CD14-positive monocyte (primary cell): Measurements from ENCODE around the gene RABL6. TPM values are rescaled to one million over a fixed set of nuclear protein-coding genes. Genes with fewer than 3 reads are reported as not detected.

Source experiments
- DNase-seq, 3 donors: peaks; one replicate each; pipeline ENCODE4 v3.0.0-alpha.2; 2011 to 2022
- H2AFZ ChIP-seq: 2 replicates; pipeline ENCODE4 v1.6.0; 2012; ENCODE audit warnings: mild to moderate bottlenecking, low read depth, low read length, inconsistent platforms; ENCODE audit not compliant: insufficient read depth, poor library complexity, severe bottlenecking
- H3K27ac ChIP-seq, 2 donors: 1 replicate in 1 of 2; 2 replicates in 1 of 2; pipeline ENCODE4 v1.5.1; 2012 to 2013; ENCODE audit warnings: low read length in 2 of 2, control low read depth in 1 of 2, inconsistent platforms in 1 of 2, low read depth in 1 of 2, mild to moderate bottlenecking in 1 of 2
- H3K27me3 ChIP-seq, 2 donors: one replicate each; pipeline versions ENCODE4 v1.6.0 to v1.6.1; 2011 to 2013; ENCODE audit warnings: low read length in 2 of 2; ENCODE audit not compliant: control insufficient read depth in 2 of 2, insufficient read depth in 2 of 2
- H3K36me3 ChIP-seq, 2 donors: replicated peaks in 1 of 2; 1 replicate in 1 of 2; 2 replicates in 1 of 2; pipeline versions ENCODE4 v1.5.1 to v1.6.1; 2012 to 2013; ENCODE audit warnings: low read length in 2 of 2, control low read depth in 1 of 2, inconsistent platforms in 1 of 2, mild to moderate bottlenecking in 1 of 2; ENCODE audit not compliant: insufficient read depth in 2 of 2, control insufficient read depth in 1 of 2
- H3K4me1 ChIP-seq, 2 donors: 1 replicate in 1 of 2; 2 replicates in 1 of 2; pipeline versions ENCODE4 v1.5.1 to v1.6.1; 2012 to 2013; ENCODE audit warnings: low read length in 2 of 2, control low read depth in 1 of 2, inconsistent platforms in 1 of 2, mild to moderate bottlenecking in 1 of 2, moderate library complexity in 1 of 2; ENCODE audit not compliant: insufficient read depth in 2 of 2, control insufficient read depth in 1 of 2
- H3K4me2 ChIP-seq: replicated peaks from 2 replicates; pipeline ENCODE3; 2012; ENCODE audit warnings: low read length, moderate library complexity, mild to moderate bottlenecking; ENCODE audit not compliant: poor library complexity, severe bottlenecking; ENCODE audit errors: extremely low read depth
- H3K4me3 ChIP-seq, 3 experiments: fragments of 200-600 bp in 1 of 3; sonication (generic) in 1 of 3; replicated peaks in 1 of 3; 1 replicate in 2 of 3; 2 replicates in 1 of 3; pipeline ENCODE4 v1.5.1; 2011 to 2013; ENCODE audit warnings: low read length in 3 of 3, mild to moderate bottlenecking in 3 of 3, control low read depth in 2 of 3, low read depth in 2 of 3, inconsistent platforms in 1 of 3, moderate library complexity in 1 of 3
- H3K79me2 ChIP-seq: 2 replicates; pipeline ENCODE4 v1.6.0; 2012; ENCODE audit warnings: mild to moderate bottlenecking, control low read depth, inconsistent platforms, low read length, moderate library complexity; ENCODE audit not compliant: insufficient read depth
- H3K9ac ChIP-seq: 2 replicates; pipeline ENCODE4 v1.6.0; 2017; ENCODE audit warnings: low read length, mild to moderate bottlenecking; ENCODE audit not compliant: insufficient read depth, poor library complexity, severe bottlenecking
- H3K9me3 ChIP-seq, 2 donors: replicated peaks in 1 of 2; 1 replicate in 1 of 2; 2 replicates in 1 of 2; pipeline versions ENCODE4 v1.5.1 to v1.6.1; 2012 to 2013; ENCODE audit warnings: low read length in 2 of 2, control low read depth in 1 of 2; ENCODE audit not compliant: control insufficient read depth in 1 of 2, insufficient read depth in 1 of 2
- H4K20me1 ChIP-seq: 2 replicates; pipeline ENCODE4 v1.6.0; 2012; ENCODE audit warnings: mild to moderate bottlenecking, low read length, control low read depth, moderate library complexity; ENCODE audit not compliant: insufficient read depth
- H3K27ac Mint-ChIP-seq, 7 donors: one replicate each; pipeline ENCODE4 v1.8.0; 2020; ENCODE audit warnings: mild to moderate bottlenecking in 7 of 7, mixed read lengths in 7 of 7, moderate library complexity in 6 of 7, inconsistent platforms in 2 of 7
- H3K27me3 Mint-ChIP-seq, 3 donors: one replicate each; pipeline ENCODE4 v1.8.0; 2021 to 2022; ENCODE audit warnings: low read depth in 3 of 3, mild to moderate bottlenecking in 3 of 3, mixed read lengths in 3 of 3, moderate library complexity in 3 of 3, inconsistent platforms in 1 of 3
- H3K36me3 Mint-ChIP-seq, 2 donors: one replicate each; pipeline ENCODE4 v1.8.0; 2020; ENCODE audit warnings: mixed read lengths in 2 of 2, inconsistent platforms in 1 of 2, mild to moderate bottlenecking in 1 of 2
- H3K4me1 Mint-ChIP-seq: one replicate; pipeline ENCODE4 v1.8.0; 2020; ENCODE audit warnings: mild to moderate bottlenecking, mixed read lengths
- H3K4me3 Mint-ChIP-seq, 2 donors: one replicate each; pipeline ENCODE4 v1.8.0; 2020; ENCODE audit warnings: mild to moderate bottlenecking in 2 of 2, mixed read lengths in 2 of 2, moderate library complexity in 1 of 2
- H3K9me3 Mint-ChIP-seq, 7 donors: one replicate each; pipeline ENCODE4 v1.8.0; 2020 to 2022; ENCODE audit warnings: mixed read lengths in 7 of 7, mild to moderate bottlenecking in 6 of 7, moderate library complexity in 6 of 7, inconsistent platforms in 2 of 7
- CTCF ChIP-seq: fragments of 200-600 bp; IDR thresholded peaks from one replicate; pipeline ENCODE4 v1.8.0; 2022; ENCODE audit warnings: antibody characterized with exemption, mild to moderate bottlenecking
- WGBS: methylation state at CpG from one replicate; pipeline ENCODE4 v1.1.5; 2013; ENCODE audit warnings: missing lambda C conversion rate; ENCODE audit not compliant: insufficient coverage; 5-methylcytosine and 5-hydroxymethylcytosine counted together
- intact Hi-C, 2 donors: fragments of 100-400 bp; cut with micrococcal nuclease; formaldehyde crosslinking; loops; one replicate each; pipeline versions ENCODE4 v1.15.0 to v1.15.1; 2023
- polyA plus RNA-seq, 3 donors: library from polyadenylated mRNA; depleted of rRNA in 1 of 3; unstranded in 2 of 3; stranded (reverse) in 1 of 3; fragments of 300-500 nt in 2 of 3; fragments of >200 nt in 1 of 3; fragmentation: Illumina TruSeq in 2 of 3; gene quantifications; 1 replicate in 2 of 3; 2 replicates in 1 of 3; pipeline ENCODE4 v1.2.3, GENCODE V29; 2012 to 2021

The RABL6 gene
- polyA plus RNA-seq, 3 donors, result 6.7 to 30.9 (median 8.1) TPM

DNA sequence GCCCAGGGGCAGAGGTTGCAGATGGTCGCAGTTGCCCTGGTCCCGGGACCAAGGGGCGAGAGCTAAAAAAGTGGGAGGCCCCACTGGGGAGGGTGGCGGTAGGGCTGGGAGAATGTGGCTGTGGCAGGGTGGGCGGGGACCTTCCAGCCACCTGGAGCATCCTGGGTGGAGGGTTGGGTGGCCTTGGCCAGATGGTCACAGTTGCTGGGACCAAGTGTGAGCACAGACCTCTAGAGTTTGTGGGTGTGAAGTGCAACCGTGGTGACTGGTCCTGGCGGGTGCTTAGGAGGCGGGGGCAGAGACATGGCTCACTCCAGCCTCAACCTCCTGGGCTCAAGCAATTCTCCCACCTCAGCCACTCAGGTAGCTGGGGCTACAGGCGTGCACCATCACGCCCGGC is 72.9 kb downstream of the RABL6 start:
- H3K9ac ChIP-seq, result no peak overlapping the region
- intact Hi-C loops, result no loop called here
- no peak overlapping the region for H3K4me3 Mint-ChIP-seq

GRCh38 chr9:136881691-136882108 is 74.0 kb downstream of the RABL6 start:
- peaks cover 0 to 14% (median 8%) of the 10 kb centered on the region in 3 donors for H3K27me3 Mint-ChIP-seq
- 6% methylated on average over 8 of the region's 9 CpGs for WGBS
- no peak for TF ChIP-seq CTCF
- H3K27ac Mint-ChIP-seq, result peak overlapping the region in 1 of 7 donors; percentile 42
- peak overlapping the region; percentile 38 for H3K9ac ChIP-seq
- peak overlapping the region; percentile 74 for H3K4me2 ChIP-seq
- peaks cover 22 to 29% of the 10 kb centered on the region in 2 donors for H3K4me1 ChIP-seq
- peaks cover 0 to 4% (median 0%) of the 10 kb centered on the region in 7 donors for H3K9me3 Mint-ChIP-seq
- H2AFZ ChIP-seq, result peak overlapping the region; percentile 77
- peaks cover 1% of the 10 kb centered on the region for H3K79me2 ChIP-seq
- H3K4me3 ChIP-seq, result peak overlapping the region in 1 of 3 experiments; percentile 71
- H3K4me1 Mint-ChIP-seq, result peaks cover 26% of the 10 kb centered on the region
- DNase-seq, result peak in 1 of 3 donors; percentile 35
- no peaks in the 10 kb centered on the region for H4K20me1 ChIP-seq
- H3K4me3 Mint-ChIP-seq, result peak overlapping the region; percentile 68 to 78
- H3K36me3 ChIP-seq, result no peaks in the 10 kb centered on the region
- peak overlapping the region in 1 of 2 donors; percentile 6 for H3K27ac ChIP-seq
- H3K36me3 Mint-ChIP-seq, result no peaks in the 10 kb centered on the region
- no peaks in the 10 kb centered on the region for H3K27me3 ChIP-seq
- intact Hi-C loops, result no loop called here
- H3K9me3 ChIP-seq, result no peaks in the 10 kb centered on the region

More for the DNA sequence above, 72.9 kb downstream of the RABL6 start:
- no peaks in the 10 kb centered on the region for H3K9me3 ChIP-seq
- H3K27me3 Mint-ChIP-seq, result peaks cover 0 to 14% (median 14%) of the 10 kb centered on the region in 3 donors
- H3K4me3 ChIP-seq, result no peak overlapping the region
- H3K27ac ChIP-seq, result no peak overlapping the region
- no peaks in the 10 kb centered on the region for H3K36me3 Mint-ChIP-seq
- H3K36me3 ChIP-seq, result no peaks in the 10 kb centered on the region
- H3K27ac Mint-ChIP-seq, result no peak overlapping the region
- peaks cover 0 to 4% (median 0%) of the 10 kb centered on the region in 7 donors for H3K9me3 Mint-ChIP-seq
- H3K4me1 Mint-ChIP-seq, result peaks cover 25% of the 10 kb centered on the region
- H3K4me1 ChIP-seq, result peaks cover 20 to 24% of the 10 kb centered on the region in 2 donors
- TF ChIP-seq CTCF, result no peak
- H3K27me3 ChIP-seq, result no peaks in the 10 kb centered on the region
- H4K20me1 ChIP-seq, result no peaks in the 10 kb centered on the region
- no peak overlapping the region for H2AFZ ChIP-seq
- H3K4me2 ChIP-seq, result no peak overlapping the region
- DNase-seq, result no peak
- H3K79me2 ChIP-seq, result no peaks in the 10 kb centered on the region
- WGBS, result 95% methylated on average over 7 of the region's 11 CpGs
